ENCODE data around the gene PPM1H.

The PPM1H gene

DNA sequence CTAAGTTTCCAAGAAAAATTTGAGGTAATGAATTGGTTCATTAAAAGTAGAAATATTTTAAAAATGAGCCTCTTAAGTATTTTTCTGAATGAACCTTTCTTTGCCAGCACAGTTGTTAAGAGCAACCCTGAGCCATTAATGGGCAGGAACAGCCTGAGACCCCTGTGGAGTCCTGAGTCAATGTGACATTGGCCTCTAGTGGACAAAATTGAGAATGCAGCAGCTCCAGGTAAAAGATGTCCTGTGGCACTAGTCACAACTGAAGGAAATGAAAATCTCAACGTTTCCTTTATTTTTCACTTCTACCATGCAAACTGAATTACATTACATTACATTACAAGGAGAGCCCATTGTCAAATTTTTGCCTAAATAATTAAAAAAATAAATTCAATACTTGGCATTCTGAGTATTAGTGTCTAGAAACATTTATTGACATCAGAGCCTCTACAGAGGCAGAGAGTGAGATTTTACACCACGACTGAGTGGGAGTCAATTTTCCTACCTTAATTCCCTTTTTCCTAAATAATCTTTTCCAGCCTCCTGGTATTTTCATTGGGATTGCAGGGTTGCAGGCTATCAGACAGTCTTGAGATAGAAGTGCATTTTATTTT, 135.7 kb downstream of the PPM1H start:
- peak; percentile 57 for DNase-seq (ENCODE audit: low spot score)

DNA sequence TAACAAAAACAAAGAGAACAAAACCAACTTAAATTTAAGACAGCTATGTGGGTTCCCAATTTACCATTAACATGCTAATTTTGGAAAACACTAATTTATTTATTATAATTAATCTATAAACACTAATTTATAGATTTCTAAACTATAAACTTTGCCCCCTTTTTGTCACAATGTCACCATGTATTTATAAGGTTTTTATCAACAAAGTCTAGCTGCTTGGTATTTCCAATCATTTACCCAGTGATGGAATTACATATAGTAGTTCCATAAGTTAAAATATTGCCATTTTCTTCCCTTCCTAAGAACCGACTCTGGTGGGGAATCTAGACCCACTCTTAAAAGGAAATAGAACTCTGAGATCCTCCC, 140.7 kb downstream of the PPM1H start:
- DNase-seq (ENCODE audit: low spot score), result no peak

DNA sequence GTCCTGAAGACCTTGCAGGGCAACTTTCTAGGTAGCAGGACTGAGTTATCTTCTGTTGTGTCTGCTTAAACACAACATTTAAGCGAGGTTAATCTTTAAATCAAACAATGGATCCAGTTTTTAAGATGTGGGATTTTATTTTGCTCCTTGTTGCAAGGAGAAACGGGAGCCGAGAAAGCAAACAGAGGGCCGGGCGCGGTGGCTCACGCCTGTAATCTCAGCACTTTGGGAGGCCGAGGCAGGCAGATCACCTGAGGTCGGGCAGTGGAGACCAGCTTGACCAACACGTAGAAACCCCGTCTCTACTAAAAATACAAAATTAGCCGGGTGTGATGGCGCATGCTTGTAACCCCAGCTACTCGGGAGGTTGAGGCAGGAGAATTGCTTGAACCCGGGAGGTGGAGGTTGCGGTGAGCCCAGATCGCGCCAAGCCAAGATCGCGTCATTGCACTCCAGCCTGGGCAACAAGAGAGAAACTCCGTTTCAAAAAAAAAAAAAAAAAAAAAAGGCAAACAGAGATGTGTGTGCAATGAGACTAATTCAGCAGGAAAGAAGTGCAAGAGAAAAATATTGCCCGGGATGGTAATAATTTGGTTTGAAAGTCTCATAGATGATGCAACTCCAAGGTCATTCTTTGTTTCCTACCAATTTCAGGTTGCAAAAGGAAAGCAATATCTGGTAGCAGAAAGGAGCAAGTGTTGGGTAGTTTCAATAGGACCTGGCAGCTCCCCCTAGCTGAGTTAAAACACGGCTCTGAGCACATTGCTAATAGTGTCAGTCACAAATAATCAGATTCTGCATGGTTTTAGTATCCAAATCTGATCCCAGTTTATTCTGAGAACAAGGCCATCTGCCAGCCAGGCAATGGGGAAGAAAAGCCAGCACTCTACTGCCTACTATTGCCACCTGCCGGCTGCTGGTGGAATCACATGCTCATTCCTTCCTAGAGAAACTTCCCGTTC, 141.4 kb downstream of the PPM1H start:
- DNase-seq (ENCODE audit: low spot score), result peak; percentile 63

DNA sequence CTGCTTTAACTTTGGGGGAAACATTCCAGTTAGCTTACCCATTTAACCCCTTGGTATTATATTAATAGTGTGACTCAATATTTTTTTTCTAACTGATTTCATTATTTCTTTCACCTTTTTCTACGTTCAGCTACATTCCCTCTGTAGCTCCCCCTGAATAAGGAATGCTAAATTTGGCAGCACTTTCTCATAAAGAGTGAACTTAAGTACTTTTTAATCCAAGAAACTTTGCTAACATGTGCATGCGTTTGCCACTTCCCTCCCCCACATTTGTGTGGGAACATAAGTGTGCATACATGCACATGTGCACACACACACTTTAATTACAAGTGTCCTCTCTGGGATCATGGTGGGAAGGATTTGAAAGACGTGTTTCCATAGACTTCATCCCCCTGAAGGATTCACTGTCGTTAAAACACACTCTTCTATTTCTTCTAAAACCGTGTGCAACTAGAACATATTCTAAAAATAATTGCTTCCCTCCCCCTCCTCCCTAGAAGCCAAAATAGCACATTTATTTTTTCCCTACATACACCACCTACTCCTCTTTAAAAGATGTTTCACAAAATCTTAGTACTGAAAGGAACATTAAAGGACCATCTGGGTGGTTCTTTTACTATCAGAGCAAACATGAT, 142.6 kb downstream of the PPM1H start:
- no peak for DNase-seq (ENCODE audit: low spot score)

DNA sequence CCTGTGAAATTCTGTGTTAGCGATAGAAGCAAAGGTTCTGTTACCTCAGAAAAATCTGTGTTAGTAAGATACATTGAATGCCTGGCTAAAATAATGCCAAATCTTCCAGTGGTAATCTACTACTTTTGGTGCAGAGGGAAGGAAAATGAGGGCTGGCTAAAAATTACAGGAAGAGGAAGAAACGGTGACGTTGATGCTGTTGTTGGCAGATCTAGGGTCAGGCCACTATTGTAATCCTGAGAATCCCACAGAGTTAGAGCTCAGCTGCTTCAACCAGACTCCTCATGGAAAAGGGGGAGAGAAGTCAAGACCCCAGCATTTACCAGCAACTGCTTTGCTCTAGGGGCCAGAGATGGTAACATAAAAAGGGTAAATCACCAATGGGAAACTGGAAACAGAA, 145.1 kb downstream of the PPM1H start:
- no peak for DNase-seq (ENCODE audit: low spot score)

DNA sequence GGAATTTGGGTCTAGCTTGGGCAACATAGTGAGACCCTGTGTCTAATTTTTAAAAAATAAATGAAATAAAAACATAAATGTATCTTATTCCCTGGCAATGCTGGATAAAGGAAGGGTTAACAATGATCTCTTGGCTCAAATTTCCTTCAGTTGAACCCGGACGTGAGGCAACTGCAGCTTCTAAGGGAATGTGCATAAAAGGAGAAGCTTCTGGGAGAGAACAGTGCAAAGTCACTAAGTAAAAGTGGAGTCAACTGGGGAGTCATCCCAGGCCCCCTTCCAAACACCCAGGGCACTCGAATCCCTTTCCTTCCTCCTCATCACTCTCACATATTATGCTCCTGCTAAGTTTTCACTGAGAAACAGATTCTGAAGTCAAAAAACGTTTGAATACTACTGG, 147.3 kb downstream of the PPM1H start:
- no peak for DNase-seq (ENCODE audit: low spot score)

DNA sequence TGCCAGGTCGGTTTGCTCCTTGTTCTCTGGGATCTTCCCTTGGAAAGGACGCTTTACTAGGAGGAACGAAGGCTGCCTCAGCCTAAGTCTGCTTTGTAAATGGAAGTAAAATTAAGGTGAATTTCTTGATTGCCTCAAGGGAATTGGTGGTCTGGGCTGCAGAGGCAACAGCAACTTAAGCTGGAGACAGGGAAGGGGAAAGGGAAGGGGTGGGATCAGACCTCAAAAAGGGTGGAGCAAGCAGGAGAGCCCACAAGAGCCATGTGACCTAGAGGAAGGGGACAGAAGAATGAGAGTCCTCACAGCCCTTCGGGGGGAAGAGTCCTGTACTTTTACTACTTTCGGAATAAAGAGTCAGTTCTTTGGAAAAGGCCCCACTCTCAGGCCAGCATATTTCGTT, 147.9 kb downstream of the PPM1H start:
- no peak for DNase-seq (ENCODE audit: low spot score)

DNA sequence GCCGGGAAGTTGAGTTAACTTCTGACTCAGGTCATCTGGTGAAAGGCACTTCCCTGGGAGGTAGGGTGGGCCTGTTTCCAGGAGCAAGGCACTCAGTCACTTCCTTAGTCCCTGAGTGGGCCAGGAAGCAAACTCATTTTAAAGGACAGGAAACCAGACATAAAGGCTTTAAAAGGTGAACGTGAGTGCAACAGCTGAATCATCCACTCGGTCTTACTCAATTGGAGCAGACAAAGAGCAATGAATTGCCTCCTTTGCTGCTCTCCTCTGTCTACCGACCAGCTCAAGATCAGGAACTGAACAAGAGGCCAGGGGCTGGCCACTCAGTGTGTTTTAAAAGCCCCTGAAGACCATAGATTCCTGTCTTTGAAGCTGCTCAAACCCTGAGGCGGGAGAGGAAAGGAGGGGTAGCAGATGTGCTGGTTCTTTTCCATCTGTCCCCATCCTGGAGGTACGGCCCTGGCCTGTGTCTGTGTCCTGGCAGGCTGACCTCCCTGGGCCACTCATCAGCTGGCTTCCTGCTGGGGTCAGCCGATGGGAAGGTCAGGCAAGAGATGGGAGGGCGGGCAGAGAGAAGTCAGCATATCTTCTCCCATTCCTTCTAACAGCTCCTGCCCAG, 148.9 kb downstream of the PPM1H start:
- DNase-seq (ENCODE audit: low spot score), result peak; percentile 66

DNA sequence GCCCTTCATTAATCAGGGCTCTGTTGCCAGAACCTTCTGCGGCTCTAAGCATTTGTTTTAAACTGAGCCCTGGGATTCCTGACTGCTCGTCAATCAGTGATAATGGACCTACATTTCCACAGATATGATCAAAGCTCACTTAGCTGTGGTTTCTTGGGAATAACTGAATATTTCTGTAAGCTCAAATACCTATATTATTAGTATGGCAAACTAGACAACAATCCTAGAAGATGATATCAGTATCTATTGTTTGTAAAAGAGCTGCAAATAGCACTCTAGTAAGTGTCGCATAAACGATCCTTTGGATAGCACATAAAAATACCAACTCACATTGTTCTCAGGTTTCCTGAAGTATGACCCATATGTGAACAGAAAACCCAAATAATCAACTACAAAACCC, 150.4 kb downstream of the PPM1H start:
- DNase-seq (ENCODE audit: low spot score), result no peak

DNA sequence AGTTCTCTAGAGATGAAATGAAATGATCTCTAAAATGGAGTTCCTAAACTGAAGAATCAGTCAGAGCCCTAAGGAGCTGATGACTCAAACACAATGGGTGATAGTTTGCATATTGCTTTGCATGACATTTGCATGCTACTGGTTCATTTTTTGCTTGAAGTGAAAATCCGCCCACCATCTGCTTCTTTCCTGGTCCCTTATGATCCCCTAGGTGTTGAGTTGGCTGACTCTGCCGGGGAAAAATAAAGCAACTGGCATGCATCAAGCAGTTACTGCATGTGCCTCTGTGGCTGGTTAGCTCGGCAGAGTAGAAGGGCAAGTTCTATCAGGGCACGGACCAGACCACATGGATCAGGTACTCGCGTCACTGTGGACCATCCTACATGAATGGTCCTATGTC, 151.1 kb downstream of the PPM1H start:
- no peak for DNase-seq (ENCODE audit: low spot score)

DNA sequence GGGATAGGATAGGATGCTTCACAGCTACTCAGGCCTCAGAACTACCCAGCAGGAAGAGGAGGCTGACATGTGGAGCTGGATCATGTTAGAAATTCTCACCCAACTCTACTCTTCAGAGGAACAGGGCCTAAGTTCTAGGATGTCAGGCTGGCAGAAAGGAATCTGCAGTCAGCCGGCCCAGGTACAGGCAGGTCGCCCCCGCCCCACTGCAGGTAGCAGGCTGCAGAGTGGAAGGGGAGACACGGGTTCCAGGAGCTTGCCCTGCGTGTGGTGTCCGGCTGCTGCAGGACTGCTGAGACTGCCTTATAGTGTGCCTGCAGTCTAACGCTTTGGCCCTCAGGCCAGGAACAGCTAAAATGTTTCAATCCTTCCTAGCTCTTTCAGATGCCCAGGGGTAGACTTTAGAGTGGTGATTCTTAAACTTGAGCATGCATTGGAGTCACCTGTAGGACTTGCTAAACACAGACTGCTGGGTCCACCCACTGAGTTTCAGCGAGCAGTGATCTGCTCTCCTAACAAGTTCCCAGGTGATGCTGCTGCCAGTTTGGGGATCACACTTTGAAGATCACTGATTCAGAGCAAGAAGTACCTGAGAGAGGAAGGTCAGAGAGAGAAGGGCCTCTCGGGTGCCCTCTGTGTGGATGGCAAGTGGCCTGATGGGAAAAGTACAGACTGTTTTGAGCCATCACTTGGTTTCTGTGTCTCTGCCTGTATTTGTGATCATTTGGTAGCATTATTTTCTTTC, 153.6 kb downstream of the PPM1H start:
- DNase-seq (ENCODE audit: low spot score), result no peak

DNA sequence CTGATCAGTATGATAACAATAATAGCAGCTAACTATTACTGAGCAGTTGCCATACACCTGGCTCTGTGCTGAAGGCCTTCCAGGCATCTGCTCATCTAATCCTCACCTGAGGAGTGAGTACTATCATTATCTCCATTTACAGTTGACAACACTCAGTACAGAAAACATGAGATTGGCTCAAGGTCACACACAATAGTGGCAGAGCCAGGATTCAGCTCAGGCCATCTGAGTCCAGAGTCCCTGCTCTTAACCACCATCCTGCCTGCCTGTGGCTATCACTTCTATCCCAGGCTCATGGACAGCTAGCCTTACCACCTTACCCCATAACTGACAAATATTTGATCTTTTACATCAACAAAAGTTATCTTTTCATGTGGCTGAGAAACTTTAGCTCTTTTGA, 155.5 kb downstream of the PPM1H start:
- no peak for DNase-seq (ENCODE audit: low spot score)

DNA sequence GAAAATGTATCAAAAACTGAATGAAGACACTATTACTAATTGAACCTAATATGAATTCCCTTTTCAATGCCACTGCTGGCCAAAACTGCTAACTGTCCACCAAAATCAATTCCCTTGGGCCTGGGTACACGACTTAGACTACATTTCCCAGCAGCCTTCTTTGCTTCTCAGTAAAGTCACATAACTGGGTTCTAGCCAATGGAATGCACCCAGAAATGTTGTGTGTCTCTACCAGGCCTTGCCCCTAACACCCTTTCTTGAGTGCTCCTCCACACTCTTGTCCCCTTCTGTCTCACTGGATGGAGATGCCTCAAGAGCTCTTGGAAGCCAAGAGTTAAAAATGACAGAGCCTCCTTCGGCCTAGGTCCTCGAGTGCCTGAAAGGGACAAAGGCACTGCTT, 156.8 kb downstream of the PPM1H start:
- no peak for DNase-seq (ENCODE audit: low spot score)

DNA sequence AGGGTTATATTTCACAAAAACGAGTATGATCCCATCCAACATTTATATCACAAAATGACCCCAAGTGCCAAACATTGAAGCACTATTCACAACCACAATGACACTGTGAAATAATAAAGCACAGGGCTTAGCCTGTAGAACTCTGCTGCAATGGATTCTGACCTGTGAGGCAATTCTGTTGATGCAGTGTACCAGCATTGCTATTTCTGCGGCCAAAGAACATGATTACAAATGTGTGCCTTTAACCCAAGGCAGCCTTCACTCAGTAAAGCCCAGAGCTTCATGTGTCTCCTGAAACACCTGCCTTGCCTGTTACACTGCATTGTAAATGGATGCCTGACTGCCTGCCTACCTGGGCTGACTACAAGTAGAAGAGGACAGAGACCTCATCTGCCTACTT, 158.0 kb downstream of the PPM1H start:
- DNase-seq (ENCODE audit: low spot score), result no peak

DNA sequence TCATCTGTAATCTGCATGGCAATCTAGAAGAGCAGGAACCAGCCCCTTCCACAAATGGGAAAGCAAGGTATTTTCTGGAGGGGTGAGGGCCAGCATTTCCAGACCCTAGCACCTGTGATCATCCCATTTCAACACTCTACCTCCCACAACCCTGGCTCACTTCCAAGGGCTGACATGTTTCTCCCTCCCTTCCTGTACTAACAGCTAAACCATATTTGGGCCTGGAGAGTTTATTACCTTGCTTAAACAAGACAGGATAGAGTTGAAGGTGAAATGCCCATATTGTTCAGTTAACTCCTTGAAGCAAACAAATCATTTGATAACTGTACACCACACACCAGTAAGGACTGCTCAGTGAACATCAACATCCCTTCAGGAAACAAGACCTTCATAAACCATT, 158.4 kb downstream of the PPM1H start:
- no peak for DNase-seq (ENCODE audit: low spot score)

DNA sequence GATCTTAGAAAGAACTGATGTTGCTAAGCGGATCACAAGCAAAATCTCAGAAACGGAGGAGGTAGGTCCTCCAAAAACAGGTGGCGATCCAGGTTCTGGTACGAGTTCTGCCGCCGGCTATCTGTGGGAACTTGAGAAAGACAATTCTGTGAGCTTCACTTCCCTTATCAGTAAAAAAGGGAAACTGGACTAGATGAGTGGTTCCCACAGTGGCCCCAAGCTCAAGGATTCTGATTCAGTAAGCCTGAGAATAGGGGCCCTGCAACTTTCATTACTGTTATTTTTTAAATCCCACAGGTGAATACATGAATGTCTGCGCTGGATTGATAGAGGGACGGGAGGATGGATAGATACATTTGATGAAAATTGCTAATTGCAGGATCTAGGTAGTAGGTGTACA, 160.2 kb downstream of the PPM1H start:
- no peak for DNase-seq (ENCODE audit: low spot score)

DNA sequence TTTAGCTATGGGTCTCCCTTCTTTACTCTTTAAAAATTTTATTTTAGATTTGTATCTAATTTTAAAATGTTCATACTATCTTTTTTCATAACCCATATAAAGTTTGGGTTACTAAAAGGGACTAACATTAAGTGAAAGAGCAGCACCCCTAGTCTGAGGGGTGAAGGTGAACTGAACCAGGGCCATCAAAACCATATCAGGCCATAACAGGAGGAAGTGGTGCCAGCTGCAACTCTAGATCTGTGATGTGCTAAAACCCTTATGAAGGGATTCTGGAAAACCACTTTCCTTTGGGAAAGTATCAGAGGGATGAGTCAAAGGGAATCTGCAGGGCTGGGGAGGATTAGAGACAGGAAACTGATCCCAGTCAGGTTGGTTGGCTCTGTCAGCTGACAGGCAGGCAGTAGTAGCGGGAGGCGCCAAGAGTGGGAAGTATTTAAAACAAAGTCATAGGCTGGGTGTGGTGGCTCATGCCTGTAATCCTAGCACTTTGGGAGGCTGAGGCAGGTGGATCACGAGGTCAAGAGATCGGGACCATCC, 162.5 kb downstream of the PPM1H start:
- DNase-seq (ENCODE audit: low spot score), result no peak

DNA sequence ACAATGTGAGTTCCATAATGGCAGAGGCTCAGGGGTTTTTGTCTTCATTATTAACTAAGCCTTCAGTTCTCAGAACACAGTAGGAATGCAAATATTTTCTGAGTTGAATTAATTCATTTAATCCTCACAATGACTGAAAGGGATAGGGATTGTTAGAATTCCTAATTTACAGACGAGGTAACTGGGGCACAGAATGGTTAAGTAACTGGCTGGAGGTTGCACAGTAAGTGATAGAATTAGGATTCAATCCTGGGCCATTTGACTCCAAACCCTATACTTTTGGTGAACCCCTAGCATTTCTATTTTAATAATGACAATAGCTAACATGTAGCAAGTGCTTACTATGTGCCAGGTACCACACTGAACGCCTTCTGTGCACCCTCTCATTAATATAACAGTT, 163.1 kb downstream of the PPM1H start:
- no peak for DNase-seq (ENCODE audit: low spot score)

DNA sequence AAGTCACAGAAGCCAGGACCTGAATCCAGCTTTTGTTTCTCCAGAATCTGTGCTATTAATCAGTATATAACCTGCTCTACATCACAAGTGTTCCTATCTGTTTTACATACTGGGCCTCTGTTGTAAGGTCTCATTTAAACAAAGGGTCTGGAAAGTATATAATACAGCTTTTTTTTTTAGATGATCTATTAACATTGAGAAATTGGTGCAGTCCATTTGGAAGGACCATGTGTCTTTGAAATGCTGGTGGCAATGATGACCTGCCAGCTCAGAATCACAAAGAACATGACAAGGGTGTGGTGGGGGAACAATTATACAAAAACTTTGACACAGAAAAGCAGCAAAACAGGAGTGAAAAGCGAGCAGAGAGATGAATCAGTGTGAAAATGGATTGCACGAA, 164.6 kb downstream of the PPM1H start:
- no peak for DNase-seq (ENCODE audit: low spot score)

DNA sequence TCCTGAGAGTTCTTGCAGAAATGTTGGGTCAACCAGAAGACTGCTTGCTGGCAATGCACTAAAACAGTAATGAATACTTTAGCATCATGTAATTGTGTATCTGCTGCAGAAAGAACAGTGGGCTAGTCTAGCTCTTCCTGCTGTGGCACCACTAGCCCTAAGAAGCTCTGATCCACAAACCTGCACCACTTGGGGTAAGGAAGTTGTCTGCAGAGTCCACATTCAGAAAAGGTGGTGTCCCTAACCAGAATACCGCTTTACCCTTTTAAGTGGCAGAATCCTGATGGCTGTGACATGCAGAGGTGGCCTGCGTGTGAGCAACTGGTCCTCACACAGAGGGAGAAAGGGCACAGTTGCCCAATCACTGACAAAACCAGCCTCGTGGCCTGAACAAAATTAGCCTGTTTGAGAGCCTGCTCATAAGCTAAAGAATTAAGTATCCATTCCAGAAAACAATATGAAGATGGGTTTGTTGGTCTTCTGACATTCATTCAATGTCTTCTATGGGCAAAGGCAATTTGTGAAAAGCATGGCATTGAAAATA, 165.8 kb downstream of the PPM1H start:
- DNase-seq (ENCODE audit: low spot score), result no peak

DNA sequence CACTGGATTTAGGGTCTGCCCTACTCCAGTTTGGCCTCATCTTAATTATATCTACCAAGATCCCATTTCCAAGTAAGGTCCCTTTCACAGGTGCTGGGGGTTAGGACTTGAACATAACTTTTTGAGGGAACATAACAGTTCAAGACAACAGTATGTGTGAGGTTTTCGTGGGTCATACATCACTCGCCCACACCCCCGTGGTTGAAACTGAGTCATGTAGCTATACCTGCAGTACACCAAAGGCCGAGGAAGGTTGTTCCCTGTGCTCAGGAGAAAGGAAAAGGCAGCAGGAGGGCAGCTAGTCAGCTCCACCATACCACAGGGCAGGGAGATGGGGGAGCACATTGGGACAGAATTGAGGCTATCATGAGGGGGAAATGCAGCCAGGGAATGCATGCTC, 167.0 kb downstream of the PPM1H start:
- DNase-seq (ENCODE audit: low spot score), result no peak

DNA sequence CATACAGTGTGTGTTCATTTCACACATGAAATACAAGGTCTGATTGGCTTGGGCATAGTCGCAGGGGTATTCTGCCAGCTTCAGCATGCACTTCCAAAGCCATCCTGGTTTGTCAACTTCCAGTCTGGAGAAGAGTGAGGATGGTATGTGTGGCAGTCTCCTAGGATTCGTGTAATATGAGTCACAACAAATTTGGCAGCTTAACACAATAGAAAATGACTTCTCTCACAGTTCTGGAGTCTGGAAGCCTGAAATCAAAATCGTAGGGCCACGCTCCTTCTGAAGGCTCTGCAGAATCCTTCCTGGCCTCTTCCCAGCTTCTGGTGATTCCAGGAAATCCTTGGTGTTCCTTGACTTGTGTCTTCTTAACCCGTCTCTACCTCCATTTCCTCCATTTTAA, 167.5 kb downstream of the PPM1H start:
- DNase-seq (ENCODE audit: low spot score), result no peak

Data from COLO829 (cell line).